ENCODE measurements around the gene BTBD9. TPM values are rescaled to one million over a fixed set of nuclear protein-coding genes. Genes with fewer than 3 reads are reported as not detected.

The BTBD9 gene
- total and polyA plus RNA-seq, 2 experiments from 2014 or later, result 10.0 to 13.7 TPM

GRCh38 chr6:38512211-38512610 lies 127.5 kb downstream of the BTBD9 start:
- no peaks in the 10 kb centered on the region for H3K36me3 ChIP-seq (ENCODE audit: low read depth)
- no peak overlapping the region for H3K27ac ChIP-seq
- 81 to 86% methylated on average over 5 of the region's 5 CpGs for WGBS, 2 experiments (ENCODE audit: low coverage in 1 of 2, low lambda C conversion rate in 2 of 2, missing lambda C conversion rate in 2 of 2)
- no peak overlapping the region for H2AFZ ChIP-seq
- no peaks in the 10 kb centered on the region for H3K9me3 ChIP-seq (ENCODE audit: low read depth)
- no peaks in the 10 kb centered on the region for H3K9me2 ChIP-seq (ENCODE audit: insufficient read depth)
- no peaks in the 10 kb centered on the region for H3K27me3 ChIP-seq (replicated peaks; ENCODE audit: insufficient read depth)
- peaks cover 13% of the 10 kb centered on the region; the same call in 1 of the 2 replicates for H3F3A ChIP-seq (ENCODE audit: insufficient read depth)
- H3K79me2 ChIP-seq (ENCODE audit: insufficient read depth), result no peaks in the 10 kb centered on the region; the same call in 1 of the 2 replicates
- H4K20me1 ChIP-seq (ENCODE audit: insufficient read depth), result no peaks in the 10 kb centered on the region
- H3K4me1 ChIP-seq (ENCODE audit: insufficient read depth), result peaks cover 30% of the 10 kb centered on the region
- in situ Hi-C loops (cut with MboI), result no loop called here
- H3K4me2 ChIP-seq (ENCODE audit: unreplicated experiment), result no peak overlapping the region
- peak; percentile 12 for DNase-seq
- H3K4me3 ChIP-seq, result no peak overlapping the region
- H3K9ac ChIP-seq, result no peak overlapping the region
- TF ChIP-seq EZH2phosphoT487 (IDR thresholded peaks at IDR 0.05; ENCODE audit: insufficient read depth, low read depth) (no peak), EZH2 (IDR thresholded peaks at IDR 0.05; ENCODE audit: insufficient read depth, poor library complexity, severe bottlenecking) (no peak)

- Histone ChIP-seq H3K4me2 (ENCODE audit: unreplicated experiment) (no peak overlapping the region), H3K4me3 (no peak overlapping the region), H3K79me2 (ENCODE audit: insufficient read depth) (no peaks in the 10 kb centered on the region; the same call in 1 of the 2 replicates), H3K9me3 (ENCODE audit: low read depth) (no peaks in the 10 kb centered on the region), H3K9me2 (ENCODE audit: insufficient read depth) (no peaks in the 10 kb centered on the region), H3K27me3 (replicated peaks; ENCODE audit: insufficient read depth) (no peaks in the 10 kb centered on the region), H3K27ac (peak overlapping the region; percentile 35), H2AFZ (no peak overlapping the region), H3F3A (ENCODE audit: insufficient read depth) (peaks cover 13% of the 10 kb centered on the region; the same call in 1 of the 2 replicates), H3K9ac (no peak overlapping the region), H4K20me1 (ENCODE audit: insufficient read depth) (no peaks in the 10 kb centered on the region), H3K36me3 (ENCODE audit: low read depth) (no peaks in the 10 kb centered on the region), H3K4me1 (ENCODE audit: insufficient read depth) (peaks cover 23% of the 10 kb centered on the region)
- 76 to 93% methylated on average over 1 of the region's 1 CpG for WGBS, 2 experiments (ENCODE audit: low coverage in 1 of 2, low lambda C conversion rate in 2 of 2, missing lambda C conversion rate in 2 of 2)
- in situ Hi-C loops (cut with MboI), result no loop called here
- DNase-seq, result peak; percentile 50
- no peak for TF ChIP-seq EZH2phosphoT487 (IDR thresholded peaks at IDR 0.05; ENCODE audit: insufficient read depth, low read depth)
Measured at GRCh38 chr6:38510205-38510604, 129.5 kb downstream of the BTBD9 start.

- Histone ChIP-seq H3F3A (ENCODE audit: insufficient read depth) (peaks cover 13% of the 10 kb centered on the region; the same call in 1 of the 2 replicates), H3K4me1 (ENCODE audit: insufficient read depth) (peaks cover 23% of the 10 kb centered on the region), H3K4me2 (ENCODE audit: unreplicated experiment) (peak overlapping the region; percentile 2), H3K36me3 (ENCODE audit: low read depth) (no peaks in the 10 kb centered on the region), H4K20me1 (ENCODE audit: insufficient read depth) (no peaks in the 10 kb centered on the region), H3K9me2 (ENCODE audit: insufficient read depth) (no peaks in the 10 kb centered on the region), H3K79me2 (ENCODE audit: insufficient read depth) (no peaks in the 10 kb centered on the region; the same call in 1 of the 2 replicates), H3K27ac (peak overlapping the region; percentile 35), H3K27me3 (replicated peaks; ENCODE audit: insufficient read depth) (no peaks in the 10 kb centered on the region), H2AFZ (no peak overlapping the region), H3K4me3 (no peak overlapping the region), H3K9ac (no peak overlapping the region), H3K9me3 (ENCODE audit: low read depth) (no peaks in the 10 kb centered on the region)
- WGBS, 2 experiments (ENCODE audit: low coverage in 1 of 2, low lambda C conversion rate in 2 of 2, missing lambda C conversion rate in 2 of 2), result 95 to 100% methylated on average over 1 of the region's 1 CpG
- peak; percentile 40 for DNase-seq
- in situ Hi-C loops (cut with MboI), result no loop called here
- TF ChIP-seq EZH2phosphoT487 (IDR thresholded peaks at IDR 0.05; ENCODE audit: insufficient read depth, low read depth) (0 out of 2 replicates have a peak, but pooled peaks have one; percentile 33), EZH2 (IDR thresholded peaks at IDR 0.05; ENCODE audit: insufficient read depth, poor library complexity, severe bottlenecking) (no peak)
Measured at GRCh38 chr6:38509713-38510112, 130.0 kb downstream of the BTBD9 start.

GRCh38 chr6:38508894-38509293 lies 130.8 kb downstream of the BTBD9 start:
- no peak overlapping the region for H3K4me3 ChIP-seq
- H3K9me3 ChIP-seq (ENCODE audit: low read depth), result no peaks in the 10 kb centered on the region
- no peaks in the 10 kb centered on the region for H3K27me3 ChIP-seq (replicated peaks; ENCODE audit: insufficient read depth)
- H3K4me2 ChIP-seq (ENCODE audit: unreplicated experiment), result peak overlapping the region; percentile 2
- DNase-seq, result peak; percentile 26
- H3K9ac ChIP-seq, result no peak overlapping the region
- H3K4me1 ChIP-seq (ENCODE audit: insufficient read depth), result peaks cover 23% of the 10 kb centered on the region
- no peak overlapping the region for H3K27ac ChIP-seq
- H3K9me2 ChIP-seq (ENCODE audit: insufficient read depth), result no peaks in the 10 kb centered on the region
- in situ Hi-C loops (cut with MboI), result no loop called here
- H4K20me1 ChIP-seq (ENCODE audit: insufficient read depth), result no peaks in the 10 kb centered on the region
- no peak overlapping the region for H2AFZ ChIP-seq
- H3K36me3 ChIP-seq (ENCODE audit: low read depth), result no peaks in the 10 kb centered on the region
- TF ChIP-seq EZH2phosphoT487 (IDR thresholded peaks at IDR 0.05; ENCODE audit: insufficient read depth, low read depth), result no peak
- no peak for TF ChIP-seq EZH2 (IDR thresholded peaks at IDR 0.05; ENCODE audit: insufficient read depth, poor library complexity, severe bottlenecking)
- peaks cover 13% of the 10 kb centered on the region; the same call in 1 of the 2 replicates for H3F3A ChIP-seq (ENCODE audit: insufficient read depth)
- H3K79me2 ChIP-seq (ENCODE audit: insufficient read depth), result no peaks in the 10 kb centered on the region

- no peak for DNase-seq
- no peak overlapping the region for H3K27ac ChIP-seq
- TF ChIP-seq EZH2phosphoT487 (IDR thresholded peaks at IDR 0.05; ENCODE audit: insufficient read depth, low read depth), result no peak
- no peak for TF ChIP-seq EZH2 (IDR thresholded peaks at IDR 0.05; ENCODE audit: insufficient read depth, poor library complexity, severe bottlenecking)
Measured at GRCh38 chr6:38508286-38508685, 131.4 kb downstream of the BTBD9 start.

More at GRCh38 chr6:38508286-38508685, 131.4 kb downstream of the BTBD9 start:
- H3K27me3 ChIP-seq (replicated peaks; ENCODE audit: insufficient read depth), result no peaks in the 10 kb centered on the region
- H3K36me3 ChIP-seq (ENCODE audit: low read depth), result no peaks in the 10 kb centered on the region
- no peak overlapping the region for H3K9ac ChIP-seq
- H3K4me3 ChIP-seq, result no peak overlapping the region
- in situ Hi-C loops (cut with MboI), result no loop called here
- H3K9me3 ChIP-seq (ENCODE audit: low read depth), result no peaks in the 10 kb centered on the region
- no peak overlapping the region for H3K4me2 ChIP-seq (ENCODE audit: unreplicated experiment)
- no peaks in the 10 kb centered on the region for H4K20me1 ChIP-seq (ENCODE audit: insufficient read depth)
- peaks cover 23% of the 10 kb centered on the region for H3K4me1 ChIP-seq (ENCODE audit: insufficient read depth)
- no peaks in the 10 kb centered on the region for H3K79me2 ChIP-seq (ENCODE audit: insufficient read depth)
- H3K9me2 ChIP-seq (ENCODE audit: insufficient read depth), result no peaks in the 10 kb centered on the region
- WGBS, 2 experiments (ENCODE audit: low coverage in 1 of 2, low lambda C conversion rate in 2 of 2, missing lambda C conversion rate in 2 of 2), result 95 to 98% methylated on average over 2 of the region's 2 CpGs
- H2AFZ ChIP-seq, result no peak overlapping the region
- peaks cover 13% of the 10 kb centered on the region; the same call in 1 of the 2 replicates for H3F3A ChIP-seq (ENCODE audit: insufficient read depth)

Measured in GM23248 (cell line).